GM12874 (cell line): ENCODE results near the gene FRMD4B.
A peak's percentile ranks its signal among the peaks of the same experiment; 100 is the strongest.

Experiments
- TF ChIP-seq, protein P1 (sequence below): IDR thresholded peaks from 2 replicates; pipeline ENCODE4 v1.5.1; 2011; ENCODE audit warnings: low read depth, mild to moderate bottlenecking, control low read depth, low read length, moderate library complexity; ENCODE audit not compliant: insufficient read depth

FRMD4B gene

DNA sequence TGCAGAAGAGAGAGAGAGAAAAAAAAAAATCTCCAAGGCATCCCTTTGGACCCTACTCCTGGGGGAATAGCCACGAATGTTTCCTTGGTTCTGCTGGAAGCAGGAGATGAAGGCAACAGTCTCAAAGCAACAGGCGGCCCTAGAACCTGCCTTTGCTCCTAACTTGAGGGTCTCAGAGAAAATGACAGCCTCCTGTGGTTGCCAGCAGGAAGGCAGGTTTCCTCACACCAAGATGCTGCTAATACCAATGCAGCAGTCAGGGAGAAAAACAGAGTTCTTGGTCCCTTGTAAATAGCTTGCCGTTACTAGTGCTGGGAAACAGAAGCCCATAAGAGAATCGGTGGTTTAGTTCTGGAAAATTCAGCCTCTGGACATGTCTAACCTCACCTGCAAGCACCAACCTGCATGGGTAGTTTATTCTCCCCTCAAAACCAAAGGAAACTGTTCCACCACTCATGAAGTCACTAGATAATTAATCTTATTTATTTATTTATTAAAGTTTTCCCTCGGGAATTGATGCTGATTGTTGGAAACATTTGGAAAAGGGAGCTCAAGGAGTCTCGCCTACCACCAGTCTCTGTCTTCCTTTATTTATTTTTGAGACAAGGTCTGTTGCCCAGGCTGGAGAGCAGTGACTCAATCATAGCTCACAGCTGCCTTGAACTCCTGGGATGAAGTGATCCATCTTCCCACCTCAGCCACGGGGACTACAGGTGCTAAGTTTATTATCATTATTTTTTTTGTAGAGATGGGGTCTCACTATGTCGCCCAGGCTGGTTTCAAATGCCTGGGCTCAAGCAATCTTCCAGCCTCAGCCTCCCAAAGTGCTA, 883 bp upstream of the FRMD4B start:
- TF ChIP-seq, protein P1, sequence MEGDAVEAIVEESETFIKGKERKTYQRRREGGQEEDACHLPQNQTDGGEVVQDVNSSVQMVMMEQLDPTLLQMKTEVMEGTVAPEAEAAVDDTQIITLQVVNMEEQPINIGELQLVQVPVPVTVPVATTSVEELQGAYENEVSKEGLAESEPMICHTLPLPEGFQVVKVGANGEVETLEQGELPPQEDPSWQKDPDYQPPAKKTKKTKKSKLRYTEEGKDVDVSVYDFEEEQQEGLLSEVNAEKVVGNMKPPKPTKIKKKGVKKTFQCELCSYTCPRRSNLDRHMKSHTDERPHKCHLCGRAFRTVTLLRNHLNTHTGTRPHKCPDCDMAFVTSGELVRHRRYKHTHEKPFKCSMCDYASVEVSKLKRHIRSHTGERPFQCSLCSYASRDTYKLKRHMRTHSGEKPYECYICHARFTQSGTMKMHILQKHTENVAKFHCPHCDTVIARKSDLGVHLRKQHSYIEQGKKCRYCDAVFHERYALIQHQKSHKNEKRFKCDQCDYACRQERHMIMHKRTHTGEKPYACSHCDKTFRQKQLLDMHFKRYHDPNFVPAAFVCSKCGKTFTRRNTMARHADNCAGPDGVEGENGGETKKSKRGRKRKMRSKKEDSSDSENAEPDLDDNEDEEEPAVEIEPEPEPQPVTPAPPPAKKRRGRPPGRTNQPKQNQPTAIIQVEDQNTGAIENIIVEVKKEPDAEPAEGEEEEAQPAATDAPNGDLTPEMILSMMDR = 0 out of 2 replicates have a peak, but pooled peaks have one; percentile 12

DNA sequence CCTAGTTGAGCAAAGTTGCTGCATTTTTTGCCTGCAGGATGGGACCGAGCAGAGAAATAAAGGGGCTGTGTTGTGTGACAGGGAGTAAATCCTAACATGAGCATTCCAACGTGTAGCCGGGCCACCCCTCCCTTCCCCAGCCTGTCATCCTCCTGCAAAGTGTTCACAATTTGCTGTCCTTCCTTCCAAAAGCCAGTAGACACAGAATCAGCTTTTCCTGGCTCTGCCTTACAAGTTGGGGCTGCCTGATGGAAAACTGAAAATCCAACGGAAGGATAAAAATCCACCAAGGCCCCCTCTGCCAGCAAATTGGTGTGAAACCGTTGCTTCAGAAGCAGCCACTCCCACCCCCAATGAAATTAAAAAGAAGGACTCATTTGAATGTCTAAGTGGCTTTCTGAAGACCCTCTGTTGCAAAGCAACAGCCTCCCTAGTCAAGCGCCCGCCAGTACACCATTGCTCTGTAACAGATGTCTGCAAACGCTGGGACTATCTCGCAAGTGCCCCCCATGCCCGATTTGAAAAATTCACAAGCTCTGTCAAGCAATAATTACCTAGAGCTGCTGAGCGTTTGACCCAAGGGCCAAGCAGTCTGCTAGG, 665 bp downstream of the FRMD4B start:
- TF ChIP-seq, protein P1 = no peak

DNA sequence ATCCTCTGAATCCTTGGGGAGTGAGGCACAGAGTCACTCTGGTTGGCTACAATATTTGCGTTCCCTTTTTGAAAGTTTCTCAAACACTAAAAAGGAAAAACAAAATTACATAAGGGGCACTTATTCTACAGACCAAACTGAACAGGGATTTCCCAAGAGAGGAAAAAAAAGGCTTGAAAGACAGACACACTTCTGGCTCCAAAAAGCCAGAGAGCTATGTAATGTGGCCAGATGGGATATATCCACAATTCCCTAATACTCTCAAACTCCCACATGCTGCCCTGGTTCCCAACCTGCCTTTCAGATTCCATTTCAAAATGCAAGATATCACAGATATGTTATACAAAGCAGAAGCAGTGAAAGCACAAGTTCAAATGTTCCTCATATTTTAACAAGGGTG, 1.6 kb downstream of the FRMD4B start:
- TF ChIP-seq, protein P1 = no peak

DNA sequence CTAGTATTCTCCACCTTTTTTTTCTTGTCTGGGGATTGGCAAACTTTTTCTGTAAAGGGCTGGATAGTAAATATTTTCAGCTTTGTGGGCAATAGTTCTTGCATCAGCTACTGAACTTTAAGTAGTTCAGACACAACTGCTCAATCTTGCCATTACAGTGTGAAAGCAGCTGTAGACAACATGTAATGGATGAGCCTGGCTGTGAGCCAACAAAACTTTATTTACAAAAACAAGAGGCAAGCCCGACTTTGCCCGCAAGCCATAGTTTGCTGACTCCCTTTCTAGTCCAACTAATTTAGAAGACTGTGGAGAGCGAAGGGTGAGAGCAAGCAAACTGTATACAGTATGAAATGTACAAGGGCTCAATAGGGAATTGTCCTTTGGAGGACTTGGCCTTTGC, 6.2 kb downstream of the FRMD4B start:
- TF ChIP-seq, protein P1 = no peak

DNA sequence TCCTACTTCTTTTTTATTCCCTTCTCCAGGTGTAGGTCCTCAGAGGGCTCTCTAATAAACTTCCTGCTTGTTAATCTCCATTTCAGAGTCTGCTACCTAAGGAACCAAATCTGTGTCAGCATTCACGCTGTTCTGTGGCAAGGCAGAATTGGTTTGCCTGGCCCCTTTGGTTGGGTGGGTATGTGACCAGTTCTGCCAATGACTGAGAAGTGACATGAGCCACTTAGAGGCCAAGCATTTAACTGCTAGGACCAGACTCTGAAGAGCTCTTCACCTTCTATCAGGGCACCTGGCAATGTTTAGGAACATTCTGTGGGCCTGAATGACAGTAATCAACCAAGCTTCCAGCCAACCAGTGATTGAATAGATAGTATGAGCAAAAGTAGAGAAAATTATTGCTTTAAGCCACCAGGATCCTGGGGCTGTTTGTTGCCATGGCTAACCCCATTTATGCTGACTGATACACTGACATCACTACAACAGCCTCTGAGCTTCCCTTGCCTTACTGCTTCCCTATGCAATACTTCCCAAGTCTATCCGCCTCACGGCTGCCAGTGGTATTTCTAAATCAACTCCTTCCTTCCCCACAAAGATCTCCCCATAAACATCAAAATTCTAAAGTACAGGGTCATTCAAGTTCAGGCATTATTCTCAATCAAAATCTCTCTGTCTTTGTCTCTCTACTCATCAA, 7.6 kb downstream of the FRMD4B start:
- TF ChIP-seq, protein P1 = no peak

DNA sequence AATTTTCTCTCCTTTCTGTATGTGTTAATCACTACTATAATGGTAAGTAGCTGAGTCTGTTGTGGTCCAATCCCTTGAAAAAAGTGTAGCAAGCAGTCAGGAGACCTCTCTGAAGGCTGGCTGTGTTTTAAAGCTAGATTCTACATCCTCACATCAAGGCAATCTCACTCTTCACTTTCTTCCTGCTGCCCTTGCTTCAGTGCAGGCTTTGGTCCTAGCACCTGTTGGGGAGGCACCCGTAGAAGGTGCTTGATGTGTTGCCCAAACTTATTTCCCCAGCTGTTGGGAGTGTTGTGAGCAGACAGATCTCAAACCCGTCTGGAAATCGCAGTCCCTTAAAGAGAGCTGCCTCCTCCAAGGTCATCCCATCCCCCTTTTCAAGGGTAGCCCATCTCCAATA, 8.6 kb downstream of the FRMD4B start:
- TF ChIP-seq, protein P1 = no peak

DNA sequence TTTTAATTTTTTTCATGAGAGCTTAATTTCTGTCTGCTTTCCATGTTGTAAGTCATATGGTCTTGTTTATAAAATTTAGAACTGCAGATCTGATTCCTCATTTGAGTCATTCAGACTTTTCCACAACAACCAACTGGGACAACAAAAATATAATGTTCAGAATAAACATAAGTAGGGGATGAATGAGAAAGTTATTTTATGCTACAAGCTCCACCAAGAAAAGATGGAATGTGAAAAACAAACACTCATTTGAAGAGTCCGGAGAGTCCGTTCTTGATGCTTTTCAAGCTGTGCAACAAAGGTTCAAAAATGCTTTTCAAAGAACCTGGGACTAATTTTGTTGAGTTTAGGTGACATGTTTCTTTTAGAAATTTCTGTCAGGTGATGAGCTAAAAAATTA, 9.2 kb downstream of the FRMD4B start:
- TF ChIP-seq, protein P1 = no peak
